Activated naive CD4-positive, alpha-beta T cell (primary cell): Measurements from ENCODE around the gene RBM42.
"Not testable (repeated sequence)": the region's sequence is repeated elsewhere in the genome, so short reads cannot be mapped to it uniquely, and the experiment has no call there.

Source experiments
- DNase-seq, 4 experiments: peaks; one replicate each; lab custom pipeline; 2025; lab: John Stamatoyannopoulos, UW

Gene RBM42

DNA sequence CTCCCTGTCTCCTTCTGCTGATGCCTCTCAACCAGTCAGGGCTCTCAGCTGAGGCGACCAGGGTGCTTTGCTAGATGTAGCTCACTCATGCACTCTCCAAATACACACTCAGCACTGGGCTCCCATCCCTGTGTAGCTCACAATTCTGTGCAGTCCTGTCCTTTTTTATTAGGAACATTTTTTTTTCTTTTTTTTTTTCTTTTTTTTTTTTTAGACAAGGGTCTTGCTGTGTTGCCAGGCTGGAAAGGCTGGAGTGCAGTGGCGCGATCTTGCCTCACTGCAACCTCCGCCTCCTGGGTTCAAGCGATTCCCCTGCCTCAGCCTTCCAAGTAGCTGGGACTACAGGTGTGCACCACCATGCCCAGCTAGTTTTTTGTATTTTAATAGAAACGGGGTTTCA lies 26.0 kb downstream of the RBM42 start:
- not testable (repeated sequence) for DNase-seq

DNA sequence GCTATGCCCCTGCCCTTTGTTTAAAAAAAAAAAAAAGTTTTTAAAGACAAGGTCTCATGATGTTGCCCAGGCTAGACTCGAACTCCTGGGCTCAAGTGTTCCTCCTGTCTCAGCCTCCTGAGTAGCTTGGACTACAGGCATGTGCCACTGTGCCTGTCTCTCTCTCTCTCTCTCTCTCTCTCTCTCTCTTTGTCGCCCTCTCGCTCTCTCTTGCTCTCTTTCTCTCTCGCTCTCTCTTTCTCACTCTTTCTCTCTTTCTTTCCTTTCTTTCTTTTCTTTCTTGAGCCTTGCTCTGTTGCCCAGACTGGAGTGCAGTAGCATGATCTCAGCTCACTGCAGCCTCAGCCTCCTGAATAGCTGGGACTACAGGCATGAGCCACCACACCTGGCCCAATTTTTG lies 26.8 kb downstream of the RBM42 start:
- no peak for DNase-seq

DNA sequence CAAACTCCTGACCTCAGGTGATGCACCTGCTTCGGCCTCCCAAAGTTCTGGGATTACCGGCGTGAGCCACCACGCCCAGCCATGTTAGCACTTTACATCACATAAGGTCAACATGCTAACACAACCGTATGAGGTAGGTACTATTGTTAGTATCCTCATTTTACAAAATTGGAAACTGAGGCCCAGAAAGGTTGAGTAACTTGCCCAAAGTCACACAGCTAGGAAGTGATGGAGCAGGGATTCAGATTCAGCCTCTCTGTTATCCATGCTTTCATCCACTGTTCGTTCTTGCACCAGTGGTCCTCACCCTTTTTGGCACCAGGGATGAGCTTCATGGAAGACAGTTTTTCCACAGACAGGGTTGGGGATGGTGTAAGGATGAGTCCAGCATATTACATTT lies 27.9 kb downstream of the RBM42 start:
- DNase-seq: no peak

DNA sequence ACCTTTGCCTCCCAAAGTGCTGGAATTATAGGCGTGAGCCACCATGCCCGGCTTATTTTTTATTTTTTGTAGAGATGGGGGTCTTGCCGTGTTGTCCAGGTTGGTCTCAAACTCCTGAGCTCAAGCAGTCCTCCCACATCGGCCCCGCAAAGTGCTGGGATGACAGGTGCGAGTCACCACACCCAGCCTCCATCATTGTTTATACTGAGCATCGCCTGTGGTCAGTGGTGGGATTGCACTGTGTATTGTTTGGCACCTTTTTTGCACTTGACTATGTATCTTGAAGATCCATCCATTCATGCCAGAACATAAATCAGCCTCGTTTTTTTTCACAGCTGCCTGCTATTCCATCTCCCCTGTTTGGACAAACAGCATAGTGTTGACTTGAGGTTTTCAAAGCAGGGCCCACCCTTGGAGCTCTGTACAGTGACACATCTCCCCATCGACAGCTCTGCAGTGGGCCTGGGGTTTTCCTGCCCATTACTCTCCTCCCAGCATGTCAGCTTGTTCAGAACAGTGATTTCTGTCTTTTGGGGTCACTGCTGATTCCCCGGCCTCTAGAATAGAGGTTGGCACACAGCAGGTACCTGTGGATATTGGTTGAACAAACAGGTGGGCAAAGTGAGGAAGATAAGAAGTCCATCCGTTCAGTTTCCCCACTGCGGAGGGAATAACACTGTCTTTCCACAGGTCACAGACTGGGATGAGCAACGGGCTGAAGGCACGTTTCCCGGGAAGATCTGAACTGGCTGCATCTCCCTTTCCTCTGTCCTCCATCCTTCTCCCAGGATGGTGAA lies 29.3 kb downstream of the RBM42 start:
- DNase-seq: no peak

DNA sequence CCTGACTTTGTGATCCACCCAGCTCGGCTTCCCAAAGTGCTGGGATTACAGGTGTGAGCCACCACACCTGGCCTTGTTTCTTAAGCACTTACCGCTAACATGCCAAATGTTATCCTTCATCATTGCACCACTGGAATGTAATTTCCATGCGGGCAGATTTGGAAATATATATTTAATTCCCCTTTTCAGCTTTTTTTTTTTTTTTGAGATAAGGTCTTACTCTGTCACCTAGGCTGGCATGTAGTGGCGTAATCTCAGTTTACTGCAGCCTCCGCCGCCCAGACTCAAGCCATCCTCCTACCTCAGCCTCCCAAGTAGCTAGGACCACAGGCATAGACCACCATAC lies 33.1 kb downstream of the RBM42 start:
- no peak for DNase-seq

DNA sequence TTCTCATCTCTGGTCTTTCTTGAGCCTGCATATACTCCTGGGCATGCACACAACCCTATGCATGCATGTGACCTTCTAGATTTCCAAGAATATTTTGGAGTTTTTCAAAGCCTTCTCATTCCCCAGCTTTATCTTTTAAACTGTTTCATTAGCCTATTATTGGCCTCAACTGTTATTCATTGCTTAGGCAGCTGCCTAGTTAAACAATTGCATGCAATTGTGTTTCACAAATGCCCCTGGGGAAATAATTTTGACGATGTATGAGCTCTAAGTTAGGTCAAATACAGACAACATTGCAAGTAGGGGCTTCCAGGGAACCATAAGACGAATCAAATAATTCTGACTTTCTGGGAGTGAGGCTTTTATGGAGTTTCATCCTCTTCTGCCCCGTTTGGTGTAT lies 35.1 kb downstream of the RBM42 start:
- no peak for DNase-seq

DNA sequence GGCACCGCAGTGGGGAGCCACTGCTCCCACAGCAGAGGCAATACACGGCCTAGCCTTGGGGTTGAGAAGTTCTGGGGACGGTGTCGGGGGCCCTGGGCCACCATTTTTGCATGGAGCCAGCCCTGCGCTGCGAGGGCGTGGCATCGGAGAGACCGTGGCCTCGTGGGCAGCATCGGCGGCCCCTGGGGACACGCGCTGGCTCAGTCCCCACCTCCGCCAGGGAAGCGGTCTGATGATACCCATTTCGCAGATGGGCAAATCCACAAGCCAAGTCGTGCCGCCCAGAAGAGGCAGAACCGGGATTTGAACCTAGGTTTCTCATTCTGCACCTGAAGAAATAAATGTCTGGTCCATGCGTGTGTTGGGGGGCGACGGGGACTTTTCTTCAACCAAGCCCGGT lies 36.3 kb downstream of the RBM42 start:
- no peak for DNase-seq

DNA sequence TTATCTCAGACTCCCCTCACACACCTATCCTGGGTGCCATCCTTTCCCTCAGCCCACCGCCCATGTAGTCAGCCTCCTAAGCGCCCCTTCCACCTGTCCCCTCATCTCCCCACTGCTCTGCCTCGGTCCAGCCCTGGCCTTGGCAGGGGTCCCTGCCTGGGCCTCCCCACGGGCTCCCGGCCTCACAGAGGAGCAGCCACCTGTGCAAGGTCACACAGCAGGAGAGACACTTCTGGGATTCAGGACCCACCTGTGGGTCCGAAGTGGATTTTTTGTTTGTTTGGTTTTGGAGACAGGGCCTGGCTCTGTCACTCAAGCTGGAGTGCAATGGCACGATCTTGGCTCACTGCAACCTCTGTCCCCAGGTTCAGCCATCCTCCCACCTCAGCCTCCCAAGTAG lies 36.8 kb downstream of the RBM42 start:
- no peak for DNase-seq

DNA sequence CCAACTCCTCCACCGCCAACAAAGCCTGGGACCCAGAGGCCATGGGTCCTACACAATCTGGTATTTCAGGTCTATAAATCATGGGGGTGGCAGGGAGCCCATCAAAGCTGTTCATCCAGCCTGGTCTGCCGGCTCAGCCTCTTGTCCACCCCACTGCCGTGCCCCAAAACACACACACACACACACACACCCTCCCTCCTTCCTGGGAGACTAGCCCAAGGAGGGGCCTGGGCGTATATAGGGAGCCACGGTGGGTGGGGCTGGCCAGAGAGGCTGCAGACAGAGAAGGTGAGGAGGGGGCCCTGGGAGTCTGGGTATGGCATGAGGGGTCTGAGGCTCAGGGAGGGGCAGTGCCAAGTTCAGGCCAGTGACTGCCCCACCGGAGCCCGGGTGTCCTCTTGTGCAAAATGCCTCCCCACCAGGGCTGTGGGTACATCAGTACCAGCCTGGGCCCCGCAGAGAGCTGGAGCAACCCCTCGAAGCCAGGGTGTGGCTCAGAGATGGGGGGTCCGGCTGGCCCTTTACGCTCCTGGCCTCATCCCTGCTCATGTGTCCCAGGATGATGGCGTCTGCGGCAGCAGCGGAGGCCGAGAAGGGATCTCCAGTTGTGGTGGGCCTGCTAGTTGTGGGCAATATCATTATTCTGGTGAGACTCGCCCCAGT lies 37.5 kb downstream of the RBM42 start, which contains the start of gene UPK1A:
TSS of gene UPK1A (plus strand) at position 267 of the 663 bp plus-strand sequence. CDS start at position 563, 296 bp downstream.
- DNase-seq: no peak

DNA sequence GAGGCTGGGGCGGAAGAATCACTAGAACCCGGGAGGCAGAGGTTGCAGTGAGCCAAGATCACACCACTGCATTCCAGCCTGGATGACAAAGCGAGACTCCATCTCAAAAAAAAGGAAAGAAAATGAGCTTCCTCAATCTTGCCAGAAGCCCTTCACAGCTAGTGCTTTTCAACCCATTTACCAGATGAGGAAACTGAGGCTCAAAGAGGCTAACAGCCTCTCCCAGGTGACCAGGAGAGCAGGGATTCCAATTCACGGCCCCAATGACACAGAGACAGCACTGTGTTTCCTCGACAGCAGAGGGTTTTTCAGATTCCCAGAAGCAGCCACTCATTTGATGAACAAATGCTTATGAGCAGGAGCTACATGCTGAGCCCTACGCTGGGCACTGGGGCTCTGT lies 40.7 kb downstream of the RBM42 start:
- DNase-seq: no peak

DNA sequence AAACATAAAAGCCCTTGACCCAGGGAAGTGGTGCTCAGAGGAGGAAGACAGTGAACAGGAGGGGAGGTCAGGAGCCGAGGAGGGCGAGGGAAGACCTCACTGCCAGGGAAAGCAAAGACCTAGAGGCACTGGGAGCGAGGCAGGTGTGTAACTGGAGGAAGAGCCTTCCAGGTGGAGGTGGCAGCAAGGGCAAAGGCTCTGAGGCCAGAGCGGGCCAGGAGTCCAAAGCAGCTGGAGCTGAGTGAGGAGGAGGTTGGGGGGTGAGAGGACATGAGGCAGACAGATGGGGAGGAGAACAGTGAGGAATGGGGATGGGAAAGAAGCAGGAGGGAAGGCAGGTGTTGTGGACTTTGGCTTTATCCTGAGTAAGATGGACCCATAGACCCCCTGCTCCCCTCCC lies 41.1 kb downstream of the RBM42 start:
- no peak for DNase-seq

DNA sequence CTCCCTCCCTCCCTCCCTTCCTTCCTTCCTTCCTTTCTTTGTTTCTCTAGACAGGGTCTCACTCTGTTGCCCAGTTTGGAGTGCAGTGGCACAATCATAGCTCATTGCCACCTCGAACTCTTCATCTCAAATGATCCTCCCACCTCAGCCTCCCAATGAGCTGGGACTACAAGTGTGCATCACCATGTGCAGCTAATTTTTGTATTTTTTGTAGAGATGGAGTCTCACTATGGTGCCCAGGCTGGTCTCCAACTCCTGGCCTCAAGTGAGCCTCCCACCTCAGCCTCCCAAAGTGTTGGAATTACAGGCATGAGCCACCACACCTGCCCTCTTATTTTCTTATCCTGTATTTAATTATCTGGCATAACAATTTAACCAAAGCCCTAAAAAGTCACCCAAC lies 41.9 kb downstream of the RBM42 start:
- DNase-seq: no peak

DNA sequence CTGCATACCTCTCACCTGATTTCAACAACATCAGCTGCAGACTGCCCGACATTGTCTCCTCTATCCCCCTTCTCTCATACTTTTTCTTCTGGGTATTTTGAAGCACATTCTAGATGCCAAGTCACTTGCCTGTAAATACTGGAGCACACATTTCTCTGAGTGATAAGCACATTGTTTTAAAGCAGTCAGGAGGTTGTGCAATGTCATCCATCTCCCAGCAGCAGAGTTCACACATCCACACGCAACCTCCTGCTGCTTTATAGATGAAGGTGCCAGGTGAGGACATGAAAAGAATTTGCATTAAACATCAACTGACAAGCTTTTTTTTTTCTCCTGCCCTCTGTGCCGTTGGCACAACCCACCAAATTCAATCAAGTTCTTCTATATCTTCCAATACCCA lies 43.0 kb downstream of the RBM42 start:
- no peak for DNase-seq

DNA sequence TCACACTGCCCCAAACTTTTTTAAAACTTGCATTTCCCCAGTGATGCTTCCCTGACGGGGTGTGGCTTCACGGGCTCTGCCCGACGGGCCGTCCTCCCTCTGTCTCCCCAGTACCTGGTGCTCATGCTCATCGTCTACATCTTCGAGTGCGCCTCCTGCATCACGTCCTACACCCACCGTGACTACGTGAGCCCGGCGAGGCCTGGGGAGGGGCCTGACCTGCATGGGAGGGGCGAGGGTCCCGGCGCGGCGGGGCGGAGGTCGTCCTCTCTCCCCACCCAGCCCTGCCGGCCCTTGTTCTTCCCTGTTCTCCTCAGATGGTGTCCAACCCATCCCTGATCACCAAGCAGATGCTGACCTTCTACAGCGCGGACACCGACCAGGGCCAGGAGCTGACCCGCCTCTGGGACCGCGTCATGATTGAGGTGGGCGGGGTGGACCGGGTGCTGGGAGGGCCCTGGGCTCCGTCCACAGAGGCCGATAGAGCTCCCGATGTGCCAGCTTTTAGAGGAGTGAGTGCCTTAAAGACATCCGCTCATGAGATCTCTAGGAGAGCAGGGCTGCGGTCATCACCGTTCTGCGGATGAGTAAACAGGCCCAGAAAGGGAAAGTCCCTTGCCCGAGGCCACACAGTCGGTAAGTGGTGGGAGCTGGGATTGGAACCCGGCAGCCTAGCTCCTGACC lies 44.4 kb downstream of the RBM42 start:
- DNase-seq: no peak

DNA sequence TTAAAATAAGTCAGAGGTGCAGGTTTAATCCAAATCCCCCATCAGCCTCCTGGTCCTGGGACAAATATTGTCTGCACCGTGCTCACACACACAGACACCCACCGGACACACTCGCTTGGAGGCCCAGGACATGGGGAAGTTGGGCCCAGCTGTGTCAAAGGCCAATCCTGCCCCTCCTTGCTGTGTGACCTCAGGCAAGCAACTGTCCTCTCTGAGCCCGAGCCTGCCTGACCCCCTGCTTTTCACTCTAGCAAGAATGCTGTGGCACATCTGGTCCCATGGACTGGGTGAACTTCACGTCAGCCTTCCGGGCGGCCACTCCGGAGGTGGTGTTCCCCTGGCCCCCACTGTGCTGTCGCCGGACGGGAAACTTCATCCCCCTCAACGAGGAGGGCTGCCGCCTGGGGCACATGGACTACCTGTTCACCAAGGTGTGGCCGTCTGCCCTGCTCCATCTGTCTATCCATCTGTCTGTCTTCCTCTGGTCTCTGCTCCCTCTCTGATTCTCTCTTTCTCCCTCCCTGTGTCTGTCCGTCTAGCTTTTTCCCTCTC lies 46.8 kb downstream of the RBM42 start:
- no peak for DNase-seq
